ENCODE results near the gene LPP. TPM values are rescaled to one million over a fixed set of nuclear protein-coding genes. Genes with fewer than 3 reads are reported as not detected.

Gene LPP
- total RNA-seq, 1 experiment from 2014 or later = 264 TPM

DNA sequence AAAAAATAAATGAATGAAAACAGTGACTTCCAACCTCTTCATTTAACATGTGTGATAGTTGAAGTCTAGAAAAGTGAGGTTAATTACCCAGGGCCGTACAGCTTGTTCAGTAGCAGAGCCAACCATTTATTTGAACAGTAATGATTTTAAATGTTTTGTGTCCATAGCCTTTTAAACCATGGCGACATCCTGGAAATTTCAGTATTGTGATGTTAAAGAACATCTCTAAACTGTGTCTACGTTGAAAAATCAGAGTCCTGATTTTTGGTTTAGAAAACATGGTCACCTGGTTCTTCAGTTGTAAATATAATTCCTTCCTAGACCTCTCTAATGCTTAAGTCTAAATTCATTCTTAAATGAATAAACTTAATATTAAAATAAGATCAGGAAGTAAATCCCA lies 14.2 kb downstream of the LPP start:
- CTCF ChIA-PET = interaction anchor here (0.7 kb wide), 1 partner anchor 8 kb away, joined by 4 read pairs; no protein-coding TSS in a partner anchor
- TF ChIP-seq, protein P1, sequence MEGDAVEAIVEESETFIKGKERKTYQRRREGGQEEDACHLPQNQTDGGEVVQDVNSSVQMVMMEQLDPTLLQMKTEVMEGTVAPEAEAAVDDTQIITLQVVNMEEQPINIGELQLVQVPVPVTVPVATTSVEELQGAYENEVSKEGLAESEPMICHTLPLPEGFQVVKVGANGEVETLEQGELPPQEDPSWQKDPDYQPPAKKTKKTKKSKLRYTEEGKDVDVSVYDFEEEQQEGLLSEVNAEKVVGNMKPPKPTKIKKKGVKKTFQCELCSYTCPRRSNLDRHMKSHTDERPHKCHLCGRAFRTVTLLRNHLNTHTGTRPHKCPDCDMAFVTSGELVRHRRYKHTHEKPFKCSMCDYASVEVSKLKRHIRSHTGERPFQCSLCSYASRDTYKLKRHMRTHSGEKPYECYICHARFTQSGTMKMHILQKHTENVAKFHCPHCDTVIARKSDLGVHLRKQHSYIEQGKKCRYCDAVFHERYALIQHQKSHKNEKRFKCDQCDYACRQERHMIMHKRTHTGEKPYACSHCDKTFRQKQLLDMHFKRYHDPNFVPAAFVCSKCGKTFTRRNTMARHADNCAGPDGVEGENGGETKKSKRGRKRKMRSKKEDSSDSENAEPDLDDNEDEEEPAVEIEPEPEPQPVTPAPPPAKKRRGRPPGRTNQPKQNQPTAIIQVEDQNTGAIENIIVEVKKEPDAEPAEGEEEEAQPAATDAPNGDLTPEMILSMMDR (IDR thresholded peaks at IDR 0.05; ENCODE audit: unreplicated experiment) = no peak
- no peak overlapping the region for H3K4me3 Mint-ChIP-seq (ENCODE audit: low read depth, unreplicated experiment)
- no peaks in the 10 kb centered on the region for H3K27me3 Mint-ChIP-seq (ENCODE audit: unreplicated experiment)
- peaks cover 20% of the 10 kb centered on the region for H3K36me3 Mint-ChIP-seq (ENCODE audit: insufficient read depth, unreplicated experiment)
- no TSS peak for BruUV-seq (replicated peaks)
- intact Hi-C loops (cut with micrococcal nuclease; ENCODE audit: unreplicated experiment) = loop anchor here (5.0 kb wide), 2 partner anchors 129 to 191 kb away; no protein-coding TSS in a partner anchor
- no peaks in the 10 kb centered on the region for H3K9me3 Mint-ChIP-seq (ENCODE audit: low read depth, unreplicated experiment)
- H3K27ac Mint-ChIP-seq (ENCODE audit: unreplicated experiment) = no peak overlapping the region
- H3K4me1 Mint-ChIP-seq (ENCODE audit: low read depth, unreplicated experiment) = peaks cover 73% of the 10 kb centered on the region
- no peak for DNase-seq

GRCh38 chr3:188168648-188169047 lies 14.7 kb downstream of the LPP start:
- intact Hi-C loops (cut with micrococcal nuclease; ENCODE audit: unreplicated experiment) = loop anchor here (5.0 kb wide), 2 partner anchors 129 to 191 kb away; no protein-coding TSS in a partner anchor
- Mint-ChIP-seq H3K9me3 (ENCODE audit: low read depth, unreplicated experiment) (no peaks in the 10 kb centered on the region), H3K36me3 (ENCODE audit: insufficient read depth, unreplicated experiment) (peaks cover 18% of the 10 kb centered on the region), H3K27ac (ENCODE audit: unreplicated experiment) (no peak overlapping the region), H3K4me1 (ENCODE audit: low read depth, unreplicated experiment) (peaks cover 68% of the 10 kb centered on the region), H3K4me3 (ENCODE audit: low read depth, unreplicated experiment) (no peak overlapping the region), H3K27me3 (ENCODE audit: unreplicated experiment) (no peaks in the 10 kb centered on the region)
- CTCF ChIA-PET = no interaction called here
- DNase-seq = no peak
- BruUV-seq (replicated peaks) = no TSS peak
- TF ChIP-seq, protein P1 (IDR thresholded peaks at IDR 0.05; ENCODE audit: unreplicated experiment) = no peak

DNA sequence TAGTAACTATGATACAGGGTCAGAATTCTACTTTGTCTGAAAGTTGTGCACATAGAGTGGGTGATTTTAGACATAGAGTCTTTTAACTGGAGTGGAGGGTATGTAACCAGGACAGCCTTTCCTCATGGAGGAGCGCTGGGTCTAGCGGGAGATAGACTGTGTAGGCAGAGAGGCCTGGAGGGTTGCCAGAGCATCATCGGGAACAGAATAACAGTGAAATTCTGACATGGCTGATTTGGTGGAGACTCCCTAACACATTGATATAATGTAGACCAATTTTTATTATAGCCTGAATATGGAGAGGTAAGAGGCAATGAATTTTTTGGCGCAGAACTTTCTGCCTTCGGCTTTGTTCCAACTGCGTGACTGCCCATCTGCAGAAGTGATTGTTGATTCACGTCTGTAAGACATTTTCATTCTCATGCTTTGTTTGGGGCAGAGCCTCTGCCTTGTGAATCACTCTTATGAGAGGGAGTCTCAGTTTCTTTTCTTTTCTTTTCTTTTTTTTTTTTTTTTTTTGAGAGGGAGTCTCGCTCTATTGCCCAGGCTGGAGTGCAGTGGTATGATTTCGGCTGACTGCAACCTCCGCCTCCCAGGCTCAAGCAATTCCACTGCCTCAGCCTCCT lies 16.0 kb downstream of the LPP start:
- intact Hi-C loops (cut with micrococcal nuclease; ENCODE audit: unreplicated experiment) = loop anchor here (5.0 kb wide), 2 partner anchors 127 to 193 kb away; no protein-coding TSS in a partner anchor
- TF ChIP-seq, protein P1 (IDR thresholded peaks at IDR 0.05; ENCODE audit: unreplicated experiment) = no peak
- no peak for DNase-seq
- Mint-ChIP-seq H3K27me3 (ENCODE audit: unreplicated experiment) (no peaks in the 10 kb centered on the region), H3K4me3 (ENCODE audit: low read depth, unreplicated experiment) (no peak overlapping the region), H3K9me3 (ENCODE audit: low read depth, unreplicated experiment) (no peaks in the 10 kb centered on the region), H3K4me1 (ENCODE audit: low read depth, unreplicated experiment) (peaks cover 64% of the 10 kb centered on the region), H3K27ac (ENCODE audit: unreplicated experiment) (no peak overlapping the region), H3K36me3 (ENCODE audit: insufficient read depth, unreplicated experiment) (peaks cover 16% of the 10 kb centered on the region)
- CTCF ChIA-PET = interaction anchor here (0.7 kb wide), 2 partner anchors 18 to 103 kb away, joined by 4 to 5 read pairs; no protein-coding TSS in a partner anchor
- BruUV-seq (replicated peaks) = no TSS peak

GRCh38 chr3:188170461-188171459 lies 16.8 kb downstream of the LPP start:
- peaks cover 64% of the 10 kb centered on the region for H3K4me1 Mint-ChIP-seq (ENCODE audit: low read depth, unreplicated experiment)
- peak overlapping the region; percentile 21 for H3K27ac Mint-ChIP-seq (ENCODE audit: unreplicated experiment)
- DNase-seq = no peak
- no peaks in the 10 kb centered on the region for H3K27me3 Mint-ChIP-seq (ENCODE audit: unreplicated experiment)
- peaks cover 13% of the 10 kb centered on the region for H3K36me3 Mint-ChIP-seq (ENCODE audit: insufficient read depth, unreplicated experiment)
- intact Hi-C loops (cut with micrococcal nuclease; ENCODE audit: unreplicated experiment) = no loop called here
- BruUV-seq (replicated peaks) = no TSS peak
- CTCF ChIA-PET = interaction anchor here (0.5 to 0.7 kb wide), 3 partner anchors 13 to 102 kb away, joined by 4 to 6 read pairs (median 5); no protein-coding TSS in a partner anchor
- H3K9me3 Mint-ChIP-seq (ENCODE audit: low read depth, unreplicated experiment) = no peaks in the 10 kb centered on the region
- TF ChIP-seq, protein P1 (IDR thresholded peaks at IDR 0.05; ENCODE audit: unreplicated experiment) = no peak
- H3K4me3 Mint-ChIP-seq (ENCODE audit: low read depth, unreplicated experiment) = no peak overlapping the region
